NCI-H82 (cell line): Measurements from ENCODE around the gene CFAP100.
A peak's percentile ranks its signal among the peaks of the same experiment; 100 is the strongest.

Experiments used
- DNase-seq: peaks from one replicate; lab custom pipeline; 2025; lab: John Stamatoyannopoulos, UW

The CFAP100 gene

GRCh38 chr3:126480861-126481260, 86.2 kb downstream of the CFAP100 start:
- no peak for DNase-seq

- DNase-seq, result peak; percentile 59
Measured at GRCh38 chr3:126481808-126482502, 87.2 kb downstream of the CFAP100 start.

GRCh38 chr3:126482503-126483255, 88.0 kb downstream of the CFAP100 start:
- no peak for DNase-seq

GRCh38 chr3:126483321-126483761, 88.6 kb downstream of the CFAP100 start:
- DNase-seq, result no peak

- no peak for DNase-seq
Measured at GRCh38 chr3:126484148-126484547, 89.4 kb downstream of the CFAP100 start.

GRCh38 chr3:126484662-126485061, 90.0 kb downstream of the CFAP100 start:
- DNase-seq, result no peak

GRCh38 chr3:126485176-126485897, 90.6 kb downstream of the CFAP100 start:
- DNase-seq, result no peak

- no peak for DNase-seq
Measured at GRCh38 chr3:126485956-126486355, 91.2 kb downstream of the CFAP100 start.
